Vagina (tissue), 2 donors: ENCODE measurements around the gene FCN3.

Experiments used
- CTCF ChIP-seq, 3 experiments: fragments of 450-650 bp in 2 of 3; fragments of 200-600 bp in 1 of 3; sonication (generic) in 1 of 3; IDR thresholded peaks; one replicate each; pipeline ENCODE4 v1.5.1; 2017 to 2019; ENCODE audit warnings: antibody characterized with exemption in 3 of 3, mild to moderate bottlenecking in 2 of 3, moderate library complexity in 2 of 3
- POLR2A ChIP-seq, 2 donors: fragments of 450-650 bp; IDR thresholded peaks; one replicate each; pipeline ENCODE4 v1.6.1; 2017; ENCODE audit warnings: antibody characterized with exemption in 2 of 2, mild to moderate bottlenecking in 2 of 2, moderate library complexity in 2 of 2
- POLR2AphosphoS5 ChIP-seq, 2 donors: sonication (generic); formaldehyde crosslinking; IDR thresholded peaks; one replicate each; pipeline ENCODE4 v1.9.0; 2017; ENCODE audit warnings: antibody characterized with exemption in 2 of 2, mild to moderate bottlenecking in 2 of 2, low read depth in 1 of 2; ENCODE audit not compliant: insufficient read depth in 1 of 2

DNA sequence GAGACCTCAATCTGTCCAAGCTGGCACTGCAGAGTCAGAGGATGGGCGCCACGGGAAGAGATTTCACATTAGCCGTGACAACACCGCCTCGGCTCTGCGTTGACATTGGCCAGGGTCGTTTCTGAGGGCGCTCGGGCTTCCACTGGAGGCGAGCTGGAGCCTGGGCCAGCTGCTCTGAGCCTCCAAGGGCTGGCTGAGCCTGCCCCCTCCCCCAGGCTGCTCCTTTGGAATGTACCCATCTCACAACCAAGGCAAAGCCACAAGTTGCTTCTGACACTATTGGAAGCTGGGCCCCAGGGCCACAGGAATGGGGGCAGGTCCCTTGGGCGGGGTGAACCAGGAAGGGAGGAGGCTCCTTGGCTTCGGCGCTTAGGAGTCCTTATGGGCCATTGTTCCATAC, 30.4 kb upstream of the FCN3 start:
- TF ChIP-seq CTCF (IDR thresholded peaks at IDR 0.05) = no peak
- TF ChIP-seq POLR2A (IDR thresholded peaks at IDR 0.05) = no peak
- peak in 1 of 2 donors; percentile 13 for TF ChIP-seq POLR2AphosphoS5 (IDR thresholded peaks at IDR 0.05; ENCODE audit: insufficient read depth in 1 of 2, low read depth in 1 of 2)
